ENCODE data around the gene PTPRN2.

DNA sequence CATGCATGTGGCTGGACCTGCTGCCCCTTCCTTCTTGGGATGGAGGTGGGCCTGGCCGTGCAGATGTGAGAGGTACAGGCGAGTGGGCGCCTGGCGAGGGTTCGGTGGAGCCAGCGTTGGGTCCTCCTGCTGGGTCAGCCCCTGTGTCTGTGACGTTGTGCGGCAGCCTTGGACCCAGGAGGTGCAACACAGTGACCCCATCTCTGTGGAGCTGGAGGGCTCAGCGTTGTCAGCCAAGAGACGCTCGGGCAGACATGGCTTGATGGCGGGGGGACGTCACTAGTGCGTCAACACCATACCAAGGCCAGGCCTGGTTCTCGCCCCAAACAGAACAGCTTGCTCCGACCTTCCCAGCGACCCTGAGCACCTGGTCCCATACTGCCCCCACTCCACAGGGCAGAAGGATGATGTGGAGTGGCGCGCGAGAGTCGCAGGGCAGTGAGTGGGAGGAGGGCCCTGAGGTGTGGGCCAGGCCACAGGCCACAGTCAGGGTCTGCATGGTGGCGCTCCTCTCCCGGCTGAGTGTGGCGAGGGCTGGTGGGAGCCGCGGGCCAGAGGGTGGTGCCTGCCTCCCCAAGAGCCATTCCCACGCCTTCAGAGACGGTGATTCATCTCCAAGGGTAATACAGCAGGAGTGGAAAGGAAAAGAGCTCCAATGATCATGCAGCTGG lies 1066.4 kb downstream of the PTPRN2 start:
- TF ChIP-seq CTCF (IDR thresholded peaks at IDR 0.05) (no peak), POLR2A (IDR thresholded peaks at IDR 0.05) (no peak)
